ENCODE measurements around the gene MPZ.
A peak's percentile ranks its signal among the peaks of the same experiment; 100 is the strongest.
"Not testable (repeated sequence)": the region's sequence is repeated elsewhere in the genome, so short reads cannot be mapped to it uniquely, and the experiment has no call there.

The MPZ gene

GRCh38 chr1:161300478-161300877, 9.3 kb downstream of the MPZ start:
- no peak for DNase-seq (ENCODE audit: low read depth in 2 of 2)

DNA sequence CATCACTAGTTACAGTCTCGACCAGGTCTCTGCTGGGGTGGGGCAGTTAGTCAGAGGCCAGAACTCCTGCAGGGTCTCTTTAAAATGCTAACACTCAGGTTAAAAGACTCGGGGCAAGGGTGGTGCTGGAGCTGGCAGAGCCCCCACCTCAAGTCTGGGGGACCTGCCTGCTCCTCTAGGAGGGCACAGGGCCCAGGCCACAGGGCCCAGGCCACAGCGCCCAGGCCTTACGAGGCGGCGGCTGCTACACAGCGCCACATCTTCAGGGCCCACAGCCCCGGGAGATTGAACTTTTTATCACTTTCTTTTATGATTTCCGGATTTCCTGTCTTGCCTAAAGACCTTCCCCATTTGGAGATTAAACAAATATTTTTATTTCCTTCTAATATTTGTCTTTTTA, 10.4 kb downstream of the MPZ start:
- no peak for DNase-seq (ENCODE audit: low read depth in 2 of 2)

- DNase-seq (ENCODE audit: low read depth in 2 of 2): no peak
These were observed 11.7 kb downstream of the MPZ start for GRCh38 chr1:161298116-161298515.

- no peak for DNase-seq (ENCODE audit: low read depth in 2 of 2)
These were observed 12.4 kb downstream of the MPZ start for GRCh38 chr1:161297415-161297814.

- no peak for DNase-seq (ENCODE audit: low read depth in 2 of 2)
These were observed 19.0 kb downstream of the MPZ start for GRCh38 chr1:161290779-161291178.

GRCh38 chr1:161287482-161288054, 22.2 kb downstream of the MPZ start:
- DNase-seq (ENCODE audit: low read depth in 2 of 2): no peak

- no peak for DNase-seq (ENCODE audit: low read depth in 2 of 2)
These were observed 24.2 kb downstream of the MPZ start for GRCh38 chr1:161285521-161285920.

DNA sequence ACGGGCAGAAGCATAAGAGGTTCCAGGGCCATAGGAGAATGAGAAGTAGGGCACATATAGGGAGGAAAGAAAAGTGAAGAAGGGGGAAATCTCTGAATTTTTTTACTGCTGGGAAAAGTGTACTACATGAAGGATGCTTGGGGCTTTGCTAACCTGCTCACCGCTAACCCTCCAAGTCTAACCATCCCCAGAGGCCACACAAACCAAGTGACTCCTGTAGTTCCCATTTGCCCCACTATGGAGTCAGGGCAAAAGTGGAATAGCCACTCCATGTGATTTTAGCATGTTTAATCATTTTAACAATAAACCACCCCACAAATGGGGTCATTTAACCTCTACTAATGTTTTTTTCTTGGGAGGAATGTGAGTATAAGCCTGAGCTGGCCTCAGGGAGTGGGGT, 24.7 kb downstream of the MPZ start:
- DNase-seq (ENCODE audit: low read depth in 2 of 2): no peak

- no peak for DNase-seq (ENCODE audit: low read depth in 2 of 2)
These were observed 26.8 kb downstream of the MPZ start for GRCh38 chr1:161282991-161283390.

GRCh38 chr1:161274874-161275273, 34.9 kb downstream of the MPZ start:
- DNase-seq (ENCODE audit: low read depth in 2 of 2): no peak

DNA sequence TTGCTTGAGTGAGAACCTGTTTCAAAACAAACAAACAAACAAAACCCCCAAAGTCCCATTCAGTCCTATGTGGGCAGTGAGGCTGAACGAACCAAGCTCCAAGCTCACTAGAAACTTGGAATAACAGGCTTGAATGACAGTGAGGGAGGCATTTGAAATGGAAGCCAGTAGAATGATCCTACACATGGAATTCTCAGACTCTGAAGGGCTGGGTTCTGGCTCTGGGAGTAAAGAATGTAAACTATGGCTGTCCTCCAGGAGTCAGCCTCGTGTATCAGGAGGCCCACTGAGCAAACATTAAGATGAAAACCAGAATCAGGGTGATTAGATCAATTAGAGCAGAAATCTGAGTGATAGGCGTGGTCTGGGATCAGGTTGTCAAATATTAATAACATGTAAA, 36.4 kb downstream of the MPZ start:
- DNase-seq (ENCODE audit: low read depth in 2 of 2): no peak

DNA sequence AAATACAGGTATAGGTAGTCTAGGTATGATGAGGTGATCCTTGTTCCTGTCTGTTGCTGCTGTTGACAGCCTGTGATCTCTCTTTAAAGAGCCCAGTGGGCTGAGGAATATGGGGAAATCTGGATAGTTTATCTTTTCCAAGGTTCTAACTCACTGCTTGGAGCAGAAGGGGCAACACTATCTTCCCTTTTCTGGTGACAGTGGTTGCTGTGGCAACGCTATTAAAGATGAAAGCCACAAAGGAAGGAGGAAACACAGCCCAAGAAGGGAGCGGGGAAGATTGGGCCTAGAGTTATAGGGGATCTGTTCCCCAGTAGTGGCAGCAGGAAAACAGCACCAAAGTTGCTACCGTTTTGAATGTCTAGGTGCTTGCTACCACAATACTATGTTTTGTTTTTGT, 42.4 kb downstream of the MPZ start:
- DNase-seq (ENCODE audit: low read depth in 2 of 2): no peak

GRCh38 chr1:161266836-161267235, 42.9 kb downstream of the MPZ start:
- DNase-seq (ENCODE audit: low read depth in 2 of 2): no peak

DNA sequence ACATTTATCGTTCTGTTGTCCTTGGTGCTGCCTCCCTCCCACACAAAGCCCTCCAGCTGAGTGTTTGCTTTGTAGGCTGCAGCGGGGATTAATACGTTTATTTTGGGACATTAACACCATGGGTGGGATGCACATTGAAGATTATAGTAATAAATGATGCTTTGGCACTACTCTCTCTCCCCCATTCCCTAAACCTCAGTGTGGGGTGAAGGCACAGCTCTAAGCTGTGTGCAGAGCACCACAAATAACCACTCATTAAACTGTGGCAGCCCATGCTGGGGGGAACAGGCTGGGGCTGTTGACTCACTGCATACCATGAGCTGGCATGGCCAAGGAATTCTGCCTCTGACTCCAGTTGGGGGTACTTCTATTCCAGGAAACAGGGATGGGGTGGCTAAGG, 43.6 kb downstream of the MPZ start:
- DNase-seq (ENCODE audit: low read depth in 2 of 2): no peak

- DNase-seq (ENCODE audit: low read depth in 2 of 2): no peak
These were observed 44.5 kb downstream of the MPZ start for GRCh38 chr1:161265305-161265704.

DNA sequence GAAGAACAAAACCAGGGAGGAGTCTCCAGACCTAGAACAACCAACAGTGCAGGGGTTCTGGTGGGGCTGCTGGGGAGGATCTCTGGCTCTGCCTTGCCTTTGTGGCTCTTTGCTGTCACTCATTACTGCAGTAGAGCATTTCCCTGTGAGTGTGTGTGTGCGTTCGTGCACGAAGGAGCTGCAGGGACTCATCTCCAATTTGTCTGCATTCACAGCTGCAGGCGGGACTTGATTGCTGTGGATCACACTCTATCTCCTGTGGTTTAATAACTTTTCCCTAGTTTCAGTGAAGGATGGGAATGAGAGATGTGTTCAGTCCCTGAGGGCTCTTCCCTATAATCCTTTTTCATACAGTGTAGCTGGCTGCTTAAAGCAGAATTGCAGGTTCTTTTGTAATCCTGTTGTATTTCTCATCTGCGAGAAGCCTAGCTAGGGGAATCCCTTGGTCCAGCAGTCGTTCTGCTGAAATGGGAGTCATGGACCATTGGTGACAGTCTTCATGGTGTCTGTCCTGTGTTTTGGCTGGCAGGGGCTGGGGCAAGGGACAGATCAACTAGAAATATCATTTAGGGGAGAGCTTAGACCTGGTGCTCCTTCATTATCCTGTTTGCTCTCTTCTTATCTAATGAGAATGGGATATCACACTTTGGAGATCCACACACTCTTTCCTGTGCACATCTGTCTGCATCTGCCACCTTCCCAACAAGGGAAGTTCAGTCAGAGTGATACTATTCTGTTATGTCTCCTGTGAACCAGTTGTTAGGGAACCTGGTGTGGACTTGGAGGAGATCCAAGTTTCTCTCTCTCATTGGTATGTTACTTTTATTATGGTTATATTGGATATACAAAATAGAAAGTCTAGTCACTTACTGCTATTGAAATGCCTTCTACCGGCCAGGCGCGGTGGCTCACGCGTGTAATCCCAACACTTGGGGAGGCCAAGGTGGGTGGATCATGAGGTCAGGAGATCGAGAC, 48.2 kb downstream of the MPZ start:
- DNase-seq (ENCODE audit: low read depth in 2 of 2): no peak

DNA sequence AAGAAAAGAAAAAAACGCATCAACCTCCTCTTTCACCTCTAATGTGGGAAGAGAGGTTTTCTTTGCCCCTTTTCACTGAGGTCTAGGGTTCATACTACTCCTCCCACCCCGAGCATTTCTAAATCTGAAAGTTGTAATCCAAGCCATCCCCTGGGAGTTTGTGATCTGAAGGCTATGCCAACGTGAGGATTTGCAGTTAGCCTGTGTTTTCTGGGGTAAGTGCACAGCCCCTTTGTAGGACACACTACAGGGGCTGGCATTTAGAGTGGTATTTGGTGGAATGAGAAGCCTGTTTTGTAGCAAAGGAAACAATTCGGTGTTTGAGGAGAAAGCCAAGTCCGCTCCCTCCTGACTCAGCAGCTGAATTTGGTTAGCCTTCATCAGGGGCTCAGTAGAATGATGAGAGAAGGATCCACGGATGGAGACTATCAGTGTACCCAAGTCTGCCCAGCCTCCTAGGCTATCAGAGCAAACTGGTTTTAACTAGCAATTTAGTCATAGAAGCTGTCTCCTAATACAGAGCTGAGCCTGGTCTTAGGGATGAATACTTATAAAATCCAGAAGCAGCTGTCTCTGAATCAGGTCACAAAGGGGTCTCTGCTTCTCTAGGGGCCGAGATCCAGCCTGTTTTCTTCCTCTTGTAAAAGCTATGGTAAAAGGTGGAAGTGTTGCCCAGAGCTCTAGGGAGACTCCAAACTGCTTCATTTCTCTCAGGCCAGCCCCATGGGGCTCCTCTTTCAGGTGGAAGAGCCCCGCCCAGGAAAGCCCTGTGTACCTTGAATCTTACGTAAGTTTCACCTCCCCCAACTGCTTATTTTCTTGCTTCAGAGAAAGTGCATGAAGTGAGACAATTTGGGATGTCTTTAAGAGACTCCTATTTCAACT, 49.1 kb downstream of the MPZ start:
- no peak for DNase-seq (ENCODE audit: low read depth in 2 of 2)

DNA sequence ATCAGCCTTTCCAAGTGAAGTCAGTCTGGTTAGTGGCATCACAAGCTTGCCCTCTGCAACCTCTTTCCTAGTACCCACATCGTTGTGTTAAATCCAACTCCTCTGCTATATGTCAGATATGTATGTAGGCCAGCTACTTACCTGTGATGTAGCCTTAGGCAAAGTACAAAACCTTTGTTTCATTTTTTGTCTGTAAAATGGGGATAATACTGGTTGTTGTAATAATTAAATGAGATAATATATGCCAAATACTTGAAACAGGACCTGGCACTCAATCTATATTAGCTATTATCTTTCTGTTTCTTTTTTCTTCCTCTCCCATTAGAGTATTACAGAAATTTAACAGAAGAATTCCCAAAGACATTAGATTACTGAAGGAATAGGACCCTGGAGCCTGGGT, 50.0 kb downstream of the MPZ start:
- DNase-seq (ENCODE audit: low read depth in 2 of 2): no peak

- no peak for DNase-seq (ENCODE audit: low read depth in 2 of 2)
These were observed 50.4 kb downstream of the MPZ start for GRCh38 chr1:161259345-161259702.

- DNase-seq (ENCODE audit: low read depth in 2 of 2): peak; percentile 12 to 31
These were observed 51.1 kb downstream of the MPZ start, which contains the start of gene PCP4L1 for GRCh38 chr1:161258439-161259344. PCP4L1 (plus strand) TSS chr1:161258745; CDS start chr1:161258975, 230 bp downstream.

- not testable (repeated sequence) for DNase-seq (ENCODE audit: low read depth in 2 of 2)
These were observed 52.7 kb downstream of the MPZ start for GRCh38 chr1:161257109-161257508.

All from stimulated activated CD4-positive, alpha-beta T cell treated with anti-CD3 and anti-CD28 coated beads, Interleukin-15, amount 100 ng/mL, for 48 hours (primary cell).